SIG-M5 treated with dmso at 0.1 percent for 504 hours (cell line): ENCODE results near the gene SIGMAR1.

Experiments used
- DNase-seq: peaks from one replicate; lab custom pipeline; 2025; ENCODE audit not compliant: unreplicated experiment; lab: John Stamatoyannopoulos, UW

SIGMAR1 gene

GRCh38 chr9:34633166-34633565 is 4.4 kb downstream of the SIGMAR1 start:
- DNase-seq, result no peak

GRCh38 chr9:34630402-34631154 is 7.0 kb downstream of the SIGMAR1 start:
- no peak for DNase-seq

GRCh38 chr9:34629491-34629808 is 8.1 kb downstream of the SIGMAR1 start:
- no peak for DNase-seq

- DNase-seq, result no peak
Observed at GRCh38 chr9:34628656-34629490, 8.7 kb downstream of the SIGMAR1 start, which contains the start of gene ARID3C. Gene ARID3C, minus strand, starts transcription at chr9:34629066. Its CDS starts 1,052 bp downstream, at chr9:34628014.

GRCh38 chr9:34627716-34628655 is 9.6 kb downstream of the SIGMAR1 start:
- no peak for DNase-seq

- no peak for DNase-seq
Observed at GRCh38 chr9:34625186-34625486, 12.5 kb downstream of the SIGMAR1 start.

- DNase-seq, result no peak
Observed at GRCh38 chr9:34624475-34625185, 13.0 kb downstream of the SIGMAR1 start.

GRCh38 chr9:34623374-34624235 is 14.0 kb downstream of the SIGMAR1 start:
- no peak for DNase-seq

GRCh38 chr9:34620061-34620994 is 17.3 kb downstream of the SIGMAR1 start, which contains the start of gene DCTN3:
Gene DCTN3, minus strand, starts transcription at chr9:34620495. Its CDS starts 31 bp downstream, at chr9:34620464.
- peak; percentile 95 for DNase-seq

GRCh38 chr9:34615132-34615531 is 22.5 kb downstream of the SIGMAR1 start:
- no peak for DNase-seq

- peak; percentile 64 for DNase-seq
Observed at GRCh38 chr9:34612788-34613390, 24.7 kb downstream of the SIGMAR1 start.

GRCh38 chr9:34611811-34612787 is 25.5 kb downstream of the SIGMAR1 start, which contains the start of gene RPP25L:
Gene RPP25L, minus strand, starts transcription at chr9:34612097. Its CDS starts 801 bp downstream, at chr9:34611296.
- DNase-seq, result peak; percentile 74

- DNase-seq, result no peak
Observed at GRCh38 chr9:34611251-34611810, 26.3 kb downstream of the SIGMAR1 start.

GRCh38 chr9:34610434-34611206 is 27.0 kb downstream of the SIGMAR1 start:
- DNase-seq, result peak; percentile 24

GRCh38 chr9:34607331-34607730 is 30.3 kb downstream of the SIGMAR1 start:
- DNase-seq, result no peak

- no peak for DNase-seq
Observed at GRCh38 chr9:34606905-34607304, 30.7 kb downstream of the SIGMAR1 start.
